Testis (tissue), 2 donors: ENCODE measurements around the gene PLA1A.

Experiments
- CTCF ChIP-seq, 3 experiments: fragments of 450-650 bp in 2 of 3; fragments of 200-600 bp in 1 of 3; sonication (generic) in 1 of 3; IDR thresholded peaks; one replicate each; pipeline ENCODE4 v1.5.1; 2016 to 2019; ENCODE audit warnings: antibody characterized with exemption in 3 of 3, mild to moderate bottlenecking in 2 of 3, moderate library complexity in 1 of 3
- POLR2A ChIP-seq: fragments of 450-650 bp; IDR thresholded peaks from one replicate; pipeline ENCODE4 v1.6.1; 2017; ENCODE audit warnings: antibody characterized with exemption, mild to moderate bottlenecking, moderate library complexity

DNA sequence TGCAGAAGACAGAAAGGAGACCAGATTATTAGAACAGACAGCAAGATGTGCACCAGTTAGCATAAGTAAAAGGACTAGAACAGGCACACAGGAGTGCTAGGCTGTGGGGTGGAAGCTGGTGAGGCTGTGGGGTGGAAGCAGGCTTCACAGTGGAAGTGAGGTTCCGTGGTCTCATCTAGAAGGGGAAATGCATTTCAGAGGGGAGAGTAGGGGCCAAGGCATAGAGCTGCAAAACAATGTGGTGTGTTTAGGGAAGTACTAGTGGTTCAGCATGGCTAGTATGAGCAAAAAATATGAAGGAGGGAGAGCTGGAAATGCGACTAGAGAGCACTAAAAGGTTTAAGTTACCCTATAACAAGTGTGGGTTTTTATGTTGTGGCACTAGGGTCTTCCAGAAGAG lies 56.2 kb downstream of the PLA1A start:
- TF ChIP-seq CTCF (IDR thresholded peaks at IDR 0.05) (no peak), POLR2A (no peak)
